IMR-90 (cell line): ENCODE measurements around the gene NAPA. TPM values are rescaled to one million over a fixed set of nuclear protein-coding genes. Genes with fewer than 3 reads are reported as not detected.

ENCODE experiments used
- ATAC-seq: fragments of 200-7000 bp; cut with Tn5 transposase; 2 replicates; pipeline ENCODE4 v1.9.1; 2020; ENCODE audit warnings: low read depth, mild to moderate bottlenecking, moderate library complexity
- BruUV-seq: library from RNA; stranded (reverse); fragments of 400-500 nt; replicated peaks from 2 replicates; lab custom pipeline; 2021; lab: Mats Ljungman, UMichigan
- CTCF ChIA-PET: fragments of 300-600 bp; formaldehyde crosslinking; extraction: SDS; loops from one replicate; lab custom pipeline; 2021; ENCODE audit warnings: antibody characterized with exemption; lab: Yijun Ruan, JAX
- POLR2A ChIA-PET: fragments of 300-600 bp; sonication (Branson Sonifier 250); formaldehyde crosslinking; loops from one replicate; lab custom pipeline; 2022; ENCODE audit warnings: antibody characterized with exemption; ENCODE audit not compliant: unreplicated experiment; lab: Charles Lee
- DNase-seq: peaks from one replicate; pipeline ENCODE4 v3.0.0; 2013
- H2AFZ ChIP-seq: replicated peaks from 2 replicates; pipeline ENCODE3; 2013; ENCODE audit warnings: low read length, mild to moderate bottlenecking; ENCODE audit not compliant: poor library complexity
- H2AK5ac ChIP-seq: 2 replicates; pipeline ENCODE4 v1.6.1; 2013; ENCODE audit warnings: low read depth, low read length, inconsistent platforms
- H2AK9ac ChIP-seq: replicated peaks from 2 replicates; pipeline ENCODE3; 2013; ENCODE audit warnings: mild to moderate bottlenecking, low read depth, low read length, moderate library complexity; ENCODE audit not compliant: poor library complexity
- H2BK120ac ChIP-seq: 2 replicates; pipeline ENCODE4 v1.6.1; 2013; ENCODE audit warnings: low read depth, low read length, inconsistent platforms
- H2BK15ac ChIP-seq: 3 replicates; pipeline ENCODE4 v1.6.1; 2013; ENCODE audit warnings: low read depth, low read length, inconsistent platforms
- H2BK20ac ChIP-seq: 2 replicates; pipeline ENCODE4 v1.6.1; 2013; ENCODE audit warnings: low read depth, mild to moderate bottlenecking, inconsistent platforms, low read length, moderate library complexity
- H2BK5ac ChIP-seq: 2 replicates; pipeline ENCODE4 v1.6.1; 2013; ENCODE audit warnings: mild to moderate bottlenecking, low read depth, low read length, inconsistent platforms; ENCODE audit not compliant: poor library complexity, severe bottlenecking
- H3K14ac ChIP-seq: replicated peaks from 2 replicates; pipeline ENCODE4 v1.6.1; 2013; ENCODE audit warnings: low read depth, low read length, inconsistent platforms
- H3K18ac ChIP-seq: 2 replicates; pipeline ENCODE4 v1.6.1; 2013; ENCODE audit warnings: low read depth, low read length, control low read depth
- H3K23ac ChIP-seq: 2 replicates; pipeline ENCODE4 v1.6.1; 2013; ENCODE audit warnings: low read depth, low read length, inconsistent platforms
- H3K27ac ChIP-seq: 2 replicates; pipeline ENCODE4 v1.5.1; 2013; ENCODE audit warnings: mild to moderate bottlenecking, control low read depth, low read length; ENCODE audit not compliant: insufficient read depth
- H3K27me3 ChIP-seq: 2 replicates; pipeline ENCODE4 v1.6.1; 2013; ENCODE audit warnings: low read length; ENCODE audit not compliant: control insufficient read depth, insufficient read depth
- H3K36me3 ChIP-seq: 2 replicates; pipeline ENCODE4 v1.6.1; 2013; ENCODE audit warnings: low read length, mixed read lengths; ENCODE audit not compliant: control insufficient read depth, insufficient read depth
- H3K4ac ChIP-seq: 2 replicates; pipeline ENCODE4 v1.6.1; 2013; ENCODE audit warnings: low read depth, low read length, inconsistent platforms
- H3K4me1 ChIP-seq: 2 replicates; pipeline ENCODE4 v1.6.1; 2013; ENCODE audit warnings: low read length, mixed read lengths; ENCODE audit not compliant: control insufficient read depth, insufficient read depth
- H3K4me2 ChIP-seq: 2 replicates; pipeline ENCODE4 v1.6.1; 2013; ENCODE audit warnings: low read depth, mild to moderate bottlenecking, control low read depth, low read length, moderate library complexity
- H3K4me3 ChIP-seq: 2 replicates; pipeline ENCODE4 v1.5.1; 2013; ENCODE audit warnings: low read depth, mild to moderate bottlenecking, control low read depth, low read length, moderate library complexity; ENCODE audit not compliant: insufficient read depth
- H3K56ac ChIP-seq: 2 replicates; pipeline ENCODE4 v1.6.1; 2013; ENCODE audit warnings: low read length, inconsistent platforms; ENCODE audit not compliant: insufficient read depth; ENCODE audit errors: extremely low read depth
- H3K79me1 ChIP-seq, 2 experiments: 2 replicates each; pipeline ENCODE4 v1.6.1; 2013; ENCODE audit warnings: low read length in 2 of 2, inconsistent platforms in 1 of 2, low read depth in 1 of 2
- H3K9ac ChIP-seq: 2 replicates; pipeline ENCODE4 v1.6.1; 2013; ENCODE audit warnings: low read depth, low read length, control low read depth
- H3K9me1 ChIP-seq: 2 replicates; pipeline ENCODE4 v1.6.1; 2013; ENCODE audit warnings: low read length, inconsistent platforms; ENCODE audit not compliant: insufficient read depth
- H3K9me3 ChIP-seq: 2 replicates; pipeline ENCODE4 v1.6.1; 2013; ENCODE audit warnings: low read length; ENCODE audit not compliant: control insufficient read depth, insufficient read depth
- H4K20me1 ChIP-seq: 2 replicates; pipeline ENCODE4 v1.6.1; 2013; ENCODE audit warnings: low read length, inconsistent platforms; ENCODE audit not compliant: insufficient read depth
- H4K5ac ChIP-seq: 2 replicates; pipeline ENCODE4 v1.6.1; 2013; ENCODE audit warnings: mild to moderate bottlenecking, low read depth, low read length, control low read depth
- H4K8ac ChIP-seq, 2 experiments: 2 replicates each; pipeline ENCODE4 v1.6.1; 2013; ENCODE audit warnings: low read depth in 2 of 2, low read length in 2 of 2, control low read depth in 1 of 2, inconsistent platforms in 1 of 2
- H4K91ac ChIP-seq: 2 replicates; pipeline ENCODE4 v1.6.1; 2013; ENCODE audit warnings: low read depth, low read length, inconsistent platforms; ENCODE audit not compliant: insufficient read depth
- CHD1 ChIP-seq: IDR thresholded peaks from 2 replicates; pipeline ENCODE4 v1.6.1; 2012; ENCODE audit warnings: low read depth, low read length, improper control_type of control experiment
- FOS ChIP-seq: fragments of 150-350 bp; IDR thresholded peaks from 2 replicates; pipeline ENCODE4 v1.6.1; 2016; ENCODE audit warnings: low read depth, low read length
- MAFK ChIP-seq: IDR thresholded peaks from 2 replicates; pipeline ENCODE4 v1.6.1; 2012; ENCODE audit warnings: low read depth, low read length, improper control_type of control experiment
- RCOR1 ChIP-seq: IDR thresholded peaks from 2 replicates; pipeline ENCODE4 v1.6.1; 2012; ENCODE audit warnings: mild to moderate bottlenecking, low read length, improper control_type of control experiment; ENCODE audit not compliant: insufficient replicate concordance
- WGBS, 2 experiments: methylation state at CpG; one replicate each; pipeline versions ENCODE4 v1.1.5 to v1.1.7; 2013; ENCODE audit warnings: missing lambda C conversion rate in 2 of 2; ENCODE audit not compliant: insufficient read length in 1 of 2; ENCODE audit errors: extremely low coverage in 2 of 2; 5-methylcytosine and 5-hydroxymethylcytosine counted together
- dilution Hi-C: fragments of 300-500 bp; cut with HindIII; formaldehyde crosslinking; loops from one replicate; pipeline ENCODE4 v1.14.3; 2018; ENCODE audit warnings: low sequenced_read_pairs; ENCODE audit not compliant: unreplicated experiment
- in situ Hi-C: fragments of 300-500 bp; cut with MboI; formaldehyde crosslinking; loops from 3 replicates; pipeline ENCODE4 v1.14.3; 2019; ENCODE audit warnings: low sequenced_read_pairs, inconsistent platforms, mixed read lengths
- intact Hi-C: fragments of 100-400 bp; cut with micrococcal nuclease; formaldehyde crosslinking; loops from 2 replicates; pipeline ENCODE4 v1.10.0; 2022
- polyA plus RNA-seq, 3 experiments: library from polyadenylated mRNA; depleted of rRNA; stranded (reverse); fragments of >200 nt; gene quantifications; 2 replicates each; pipeline ENCODE4 v1.2.3, GENCODE V29; 2012; ENCODE audit warnings: low replicate concordance in 1 of 3
- total RNA-seq: library from RNA; depleted of rRNA; stranded (reverse); fragments of >200 nt; gene quantifications from 2 replicates; pipeline ENCODE4 v1.2.3, GENCODE V29; 2012

The NAPA gene
- total and polyA plus RNA-seq, 2 of the 4 experiments (the other 2 are of a cell fraction) = 76.4 to 126 TPM

GRCh38 chr19:47505506-47505905 lies 9.4 kb downstream of the NAPA start:
- no peak for ATAC-seq
- no peak overlapping the region for H3K4me2 ChIP-seq
- peaks cover 53% of the 10 kb centered on the region for H4K20me1 ChIP-seq
- no peaks in the 10 kb centered on the region for H3K9me3 ChIP-seq
- H3K56ac ChIP-seq = no peak overlapping the region
- no peak overlapping the region for H3K18ac ChIP-seq
- no peak overlapping the region for H3K9ac ChIP-seq
- H3K27ac ChIP-seq = no peak overlapping the region
- H3K9me1 ChIP-seq = 0 out of 2 replicates have a peak, but pooled peaks cover 4% of the 10 kb centered on the region
- H4K8ac ChIP-seq = no peak overlapping the region
- BruUV-seq = no TSS peak
- intact Hi-C loops = no loop called here
- TF ChIP-seq RCOR1 (no peak), FOS (no peak), MAFK (no peak), CHD1 (no peak)
- in situ Hi-C loops = no loop called here
- H2AFZ ChIP-seq = no peak overlapping the region
- peaks cover 21% of the 10 kb centered on the region for H3K36me3 ChIP-seq
- no peak overlapping the region for H4K91ac ChIP-seq
- ChIA-PET CTCF (no interaction called here), POLR2A (no interaction called here)
- 90% methylated on average over 2 of the region's 6 CpGs; no CpG with 5 or more reads in 1 of the 2 experiments for WGBS, 2 experiments
- H2AK5ac ChIP-seq = no peak overlapping the region
- no peaks in the 10 kb centered on the region for H3K4me1 ChIP-seq
- H3K4me3 ChIP-seq = no peak overlapping the region
- H3K79me1 ChIP-seq = peaks cover 30 to 81% of the 10 kb centered on the region in 2 experiments
- H3K23ac ChIP-seq = no peak overlapping the region
- no peak overlapping the region for H2BK20ac ChIP-seq
- no peak overlapping the region for H3K14ac ChIP-seq
- H2AK9ac ChIP-seq = no peak overlapping the region
- no peak overlapping the region for H2BK120ac ChIP-seq
- no peak for DNase-seq
- H2BK5ac ChIP-seq = no peak overlapping the region
- no peak overlapping the region for H3K4ac ChIP-seq
- no peak overlapping the region for H4K5ac ChIP-seq
- H2BK15ac ChIP-seq = no peak overlapping the region
- no peaks in the 10 kb centered on the region for H3K27me3 ChIP-seq
- dilution Hi-C loops = no loop called here
